Activated CD8-positive, alpha-beta memory T cell treated with anti-CD3 and anti-CD28 coated beads for 4 hours (primary cell): ENCODE measurements around the gene MED22.
"Not testable (repeated sequence)": the region's sequence is repeated elsewhere in the genome, so short reads cannot be mapped to it uniquely, and the experiment has no call there.

ENCODE experiments used
- DNase-seq, 2 donors: peaks; one replicate each; pipeline ENCODE4 v3.0.0-alpha.2; 2020; ENCODE audit warnings: low read depth in 2 of 2

Gene MED22

DNA sequence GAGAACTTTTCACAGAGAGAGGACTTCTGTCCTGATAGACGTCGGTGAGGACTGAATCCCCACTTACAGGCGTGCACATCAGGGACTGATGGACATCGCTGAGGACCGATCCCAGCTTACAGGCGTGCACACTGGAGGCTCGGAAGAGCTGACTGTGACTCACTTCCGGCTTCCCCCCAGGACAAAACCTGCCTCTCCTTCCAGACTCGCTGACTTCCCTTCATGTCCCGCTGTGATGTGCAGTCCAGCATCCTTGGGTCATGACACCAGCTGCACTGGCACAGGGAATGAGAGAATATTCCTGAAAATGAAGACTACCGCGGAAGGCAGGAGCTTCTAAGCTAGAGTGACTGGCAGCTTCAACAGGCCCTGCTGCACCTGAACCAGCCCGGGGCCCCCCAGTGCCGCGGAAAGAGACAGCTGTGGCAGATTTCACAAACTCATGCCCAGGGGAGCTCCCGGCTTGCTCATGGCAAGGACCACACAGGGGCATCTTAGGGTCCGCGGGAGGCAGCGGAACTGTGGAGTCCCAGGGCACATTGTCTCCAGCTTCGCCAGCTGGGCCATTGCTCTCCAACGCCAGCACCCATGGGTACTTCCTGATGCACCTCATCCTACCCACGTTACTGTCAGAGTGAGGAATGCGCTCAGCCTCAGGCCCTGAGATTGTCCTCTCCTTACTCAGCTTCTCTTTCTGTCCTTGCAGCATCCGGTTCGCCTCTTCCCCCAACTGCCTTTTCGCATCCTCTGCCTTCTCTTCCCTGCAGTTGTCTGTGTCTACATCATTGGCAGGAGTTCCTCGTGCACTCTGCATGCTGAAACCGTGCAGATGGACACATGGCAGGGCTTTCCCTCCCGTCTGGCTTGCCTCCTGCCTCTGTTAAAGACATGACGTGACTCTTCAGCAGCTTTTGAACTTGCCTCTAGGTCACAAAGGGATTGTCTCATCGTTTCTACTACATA, 41.4 kb downstream of the MED22 start:
- no peak for DNase-seq

DNA sequence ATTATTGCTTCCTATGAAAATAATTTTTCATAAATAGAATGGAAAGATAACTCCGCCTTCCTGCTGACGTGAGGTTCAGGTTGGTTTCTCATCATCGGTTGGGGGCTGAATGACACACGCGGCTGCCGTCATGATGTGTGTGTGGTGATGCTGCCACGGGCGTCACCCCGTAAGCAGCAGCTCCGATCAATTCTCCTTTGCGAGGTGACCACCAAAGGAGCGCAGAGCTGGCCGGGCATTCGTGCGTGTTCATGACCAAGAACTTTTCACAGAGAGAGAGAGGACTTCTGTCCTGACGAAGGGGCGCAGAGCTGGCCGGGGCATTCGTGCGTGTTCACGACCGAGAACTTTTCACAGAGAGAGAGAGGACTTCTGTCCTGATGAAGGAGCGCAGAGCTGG, 42.2 kb downstream of the MED22 start:
- DNase-seq = no peak

- DNase-seq = no peak
These were observed 43.2 kb downstream of the MED22 start for GRCh38 chr9:133304477-133305377.

- DNase-seq = no peak
These were observed 43.8 kb downstream of the MED22 start for GRCh38 chr9:133304158-133304470.

DNA sequence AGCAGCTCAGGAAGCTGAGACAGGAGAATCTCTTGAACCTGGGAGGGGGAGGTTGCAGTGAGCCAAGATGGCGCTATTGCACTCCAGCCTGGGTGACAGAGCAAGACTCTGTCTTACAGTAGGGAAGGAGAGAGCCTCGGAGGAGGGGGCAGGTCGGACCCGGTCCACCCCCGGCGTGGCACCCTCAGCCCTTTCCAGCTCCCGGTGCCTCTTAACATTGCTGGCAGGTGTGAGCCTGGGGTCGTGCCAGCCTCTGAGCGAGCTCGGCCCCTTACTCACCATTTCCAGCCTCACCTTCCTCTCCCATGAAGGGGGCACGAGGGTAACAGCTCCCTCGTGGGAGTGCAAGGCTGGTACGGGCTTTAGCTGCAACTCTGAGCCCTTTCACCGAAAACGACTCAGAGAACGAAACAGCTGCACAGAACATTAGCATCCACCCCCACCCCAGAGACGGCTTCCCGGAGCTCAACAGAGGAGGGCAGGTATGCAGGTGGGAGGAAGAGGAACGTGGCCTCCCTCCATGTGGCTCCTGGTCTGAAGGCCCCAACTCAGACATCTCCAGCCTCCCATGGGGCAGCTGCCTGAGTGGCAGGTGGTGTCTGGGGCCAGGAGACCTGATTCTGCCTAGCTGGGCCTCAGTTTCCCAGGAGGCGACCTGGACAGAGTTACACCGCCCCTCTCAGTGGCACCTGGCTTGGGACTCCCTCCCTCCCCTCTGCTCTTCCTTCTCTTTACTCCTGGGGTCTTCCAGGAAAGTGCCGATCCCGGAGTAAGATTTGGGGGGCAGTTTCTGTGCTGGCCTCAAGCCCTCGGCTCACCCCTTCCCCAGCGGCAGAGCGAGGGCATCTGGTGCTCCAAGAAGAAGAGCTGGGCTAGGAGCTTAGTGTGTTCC, 44.4 kb downstream of the MED22 start:
- DNase-seq = no peak

DNA sequence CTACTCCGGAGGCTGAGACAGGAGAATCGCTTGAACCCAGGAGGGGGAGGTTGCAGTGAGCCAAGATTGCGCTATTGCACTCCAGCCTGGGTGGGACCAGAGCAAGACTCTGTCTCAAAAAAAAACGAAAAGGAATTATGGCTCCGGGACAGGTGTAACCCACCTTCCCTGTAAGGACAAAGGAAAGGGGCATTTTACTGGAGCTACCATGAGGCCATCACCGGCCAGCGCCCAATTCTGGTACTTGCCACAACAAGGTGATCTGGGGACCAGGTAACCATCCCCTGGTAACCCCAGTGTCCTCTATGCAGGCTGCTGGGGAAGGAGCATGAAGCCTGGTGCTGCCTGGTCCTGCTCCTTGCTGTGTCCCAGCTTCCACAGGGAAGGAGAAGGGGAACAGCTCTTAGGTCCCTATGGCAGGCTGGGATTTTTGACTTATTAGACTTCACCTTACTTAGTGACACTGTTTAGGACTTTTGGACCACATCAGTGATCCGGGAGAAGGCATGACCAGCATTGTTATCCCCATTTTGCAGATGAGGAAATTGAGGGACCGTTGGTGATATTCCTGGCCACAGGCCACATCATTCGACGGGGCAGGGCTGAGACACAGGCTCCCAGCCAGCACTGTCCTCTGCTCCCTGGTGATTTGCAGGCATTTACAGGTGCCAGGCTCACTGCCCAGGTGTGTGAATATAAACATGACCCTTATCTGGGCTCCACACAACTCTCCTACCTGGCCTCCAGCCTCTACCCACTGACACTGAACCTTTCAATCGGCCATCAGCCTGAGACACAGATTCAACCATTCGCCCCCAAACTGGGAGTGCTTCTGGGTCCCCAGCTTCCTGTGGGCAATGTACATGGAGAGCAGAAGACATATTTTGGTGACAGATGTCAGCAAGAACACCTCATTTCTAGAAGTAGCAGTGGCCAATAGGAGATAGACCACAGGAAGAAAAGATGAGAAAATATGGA, 46.4 kb downstream of the MED22 start:
- DNase-seq = no peak

DNA sequence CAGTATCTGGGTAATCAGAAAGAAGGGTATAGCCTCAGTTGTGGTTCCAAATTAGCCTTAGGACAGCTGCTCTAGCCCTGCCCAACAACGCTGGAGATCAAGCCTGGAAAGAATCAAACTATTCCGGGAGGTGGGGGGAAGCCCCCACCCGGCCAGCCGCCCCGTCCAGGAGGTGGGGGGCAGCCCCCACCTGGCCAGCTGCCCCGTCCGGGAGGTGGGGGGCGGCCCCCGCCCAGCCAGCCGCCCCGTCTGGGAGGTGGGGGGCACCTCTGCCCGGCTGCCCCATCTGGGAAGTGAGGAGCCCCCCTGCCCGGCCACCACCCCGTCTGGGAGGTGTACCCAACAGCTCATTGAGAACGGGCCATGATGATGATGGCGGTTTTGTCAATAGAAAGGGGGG, 47.9 kb downstream of the MED22 start:
- not testable (repeated sequence) for DNase-seq

DNA sequence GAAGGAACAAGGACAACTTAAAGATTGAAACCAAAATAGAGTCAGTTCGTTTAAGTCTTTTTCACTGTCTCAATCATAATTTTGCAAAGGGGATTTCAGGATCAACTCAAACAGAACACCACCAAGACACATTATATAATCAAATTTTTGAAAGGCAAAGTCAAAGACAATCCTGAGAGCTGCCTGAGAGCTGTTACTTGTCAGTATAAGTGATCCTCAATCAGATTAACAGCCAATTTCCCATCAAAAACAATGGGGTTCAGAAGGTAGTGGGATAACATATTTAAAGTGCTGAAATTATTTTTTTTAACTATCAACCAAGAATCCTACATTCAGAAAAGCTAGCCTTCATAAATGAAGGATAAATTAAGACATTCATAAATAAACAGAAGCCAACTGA, 53.7 kb downstream of the MED22 start:
- no peak for DNase-seq

- no peak for DNase-seq
These were observed 57.1 kb downstream of the MED22 start for GRCh38 chr9:133290751-133291302.
